Femur (tissue), 1 donor: ENCODE results near the gene TLE1.
"Not testable (repeated sequence)": the region's sequence is repeated elsewhere in the genome, so short reads cannot be mapped to it uniquely, and the experiment has no call there.

Source experiments
- DNase-seq: peaks from one replicate; pipeline ENCODE4 v3.0.0-alpha.2; 2017

Gene TLE1

DNA sequence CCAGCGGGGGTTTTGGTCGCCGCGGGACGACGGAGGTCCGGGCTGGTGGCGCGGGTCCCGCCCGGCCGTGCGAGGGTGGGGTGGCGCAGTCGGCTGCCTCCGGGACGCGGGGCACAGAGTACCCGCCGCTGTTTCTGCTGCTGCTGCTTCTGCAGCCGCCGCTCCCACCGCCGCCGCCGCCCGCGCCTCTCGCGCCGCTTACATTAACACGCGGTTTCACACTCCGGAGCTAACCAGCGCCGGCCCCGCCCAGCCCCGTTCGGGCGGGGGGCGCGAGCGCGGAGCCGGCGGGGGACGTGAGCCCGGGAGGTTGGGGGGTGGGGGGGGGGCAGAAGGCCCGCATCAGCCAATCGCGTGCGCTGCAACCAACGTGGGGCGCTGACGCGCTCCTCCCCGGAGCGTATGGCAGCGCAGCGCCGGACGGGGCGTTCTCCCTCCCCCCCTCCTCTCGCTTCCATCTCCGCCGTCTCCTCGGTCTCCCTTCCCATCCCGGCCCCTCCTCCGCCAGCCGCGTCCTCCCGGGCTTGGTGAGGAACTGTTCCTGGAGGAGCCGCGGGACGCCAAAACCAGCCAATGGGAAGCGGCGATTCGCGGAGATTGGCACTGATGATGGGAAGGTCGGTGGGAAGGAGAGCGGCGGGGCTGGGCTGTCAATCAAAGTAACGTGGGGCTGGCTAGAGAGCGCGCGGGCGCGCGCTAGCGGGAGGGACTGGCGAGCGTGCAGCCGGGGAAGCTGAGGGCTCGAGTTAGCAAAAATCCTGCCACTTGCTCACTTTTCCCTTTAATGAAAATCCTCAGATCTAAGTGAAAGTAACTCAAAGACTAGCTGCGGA is at the start of gene TLE1:
TLE1 (minus strand) TSS at position 205 of the 833 bp plus-strand sequence. CDS start 1,307 bp downstream, outside the sequence.
- peak; percentile 99 for DNase-seq

DNA sequence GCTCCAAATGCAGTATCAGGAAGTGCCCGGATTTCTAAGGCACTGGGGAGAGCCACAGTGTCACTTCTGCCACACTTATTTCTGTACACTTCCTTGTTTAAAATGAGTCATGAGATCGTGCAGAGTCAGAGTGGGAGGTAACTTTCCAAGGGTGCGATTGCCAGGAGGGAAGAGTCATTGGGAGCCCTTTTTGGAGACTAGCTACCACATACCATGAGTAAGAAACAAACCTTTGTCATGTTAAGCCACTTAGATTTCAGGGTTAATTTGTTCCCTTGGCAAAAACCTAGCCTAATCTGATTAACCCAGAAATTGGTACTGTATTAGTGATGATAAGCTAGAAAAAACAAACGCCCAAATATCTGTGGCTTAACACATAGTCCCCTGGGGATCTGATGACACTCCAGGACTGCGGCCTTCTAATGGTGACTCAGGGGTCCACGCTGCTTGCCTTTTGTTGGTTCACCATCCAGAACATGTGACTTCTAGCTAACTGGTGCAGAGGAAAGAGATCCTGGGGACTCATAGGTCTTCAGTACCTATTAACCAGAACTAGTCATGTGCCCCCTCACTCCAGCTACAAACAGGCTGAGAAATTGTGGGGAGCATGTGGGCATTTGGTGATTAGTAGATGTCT is 48.6 kb upstream of the TLE1 start:
- DNase-seq: no peak

- DNase-seq: not testable (repeated sequence)
Observed at GRCh38 chr9:81730498-81730897, 41.2 kb upstream of the TLE1 start.

GRCh38 chr9:81729135-81729534 is 39.8 kb upstream of the TLE1 start:
- DNase-seq: no peak

- peak; percentile 67 for DNase-seq
Observed at GRCh38 chr9:81724242-81724889, 35.0 kb upstream of the TLE1 start.

DNA sequence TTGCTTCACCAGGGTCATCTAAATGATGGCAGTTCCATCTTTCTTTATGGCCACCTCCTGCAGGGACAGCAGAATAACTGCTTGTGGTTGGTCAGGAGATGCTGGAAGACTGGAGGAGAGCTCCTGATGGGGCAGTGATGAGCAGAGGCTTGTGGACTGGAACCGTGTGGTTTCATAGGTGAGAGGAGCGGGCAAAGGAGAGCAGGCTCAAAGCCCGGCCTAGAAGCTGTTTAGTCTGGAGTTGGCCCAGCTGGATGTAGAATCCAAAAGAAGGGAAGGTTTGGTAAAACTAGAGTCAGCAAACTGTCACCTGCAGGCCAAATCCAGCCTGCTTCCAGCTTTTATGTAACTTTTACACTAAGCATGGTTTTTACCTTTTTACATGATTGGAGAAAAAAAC is 32.9 kb upstream of the TLE1 start:
- no peak for DNase-seq

DNA sequence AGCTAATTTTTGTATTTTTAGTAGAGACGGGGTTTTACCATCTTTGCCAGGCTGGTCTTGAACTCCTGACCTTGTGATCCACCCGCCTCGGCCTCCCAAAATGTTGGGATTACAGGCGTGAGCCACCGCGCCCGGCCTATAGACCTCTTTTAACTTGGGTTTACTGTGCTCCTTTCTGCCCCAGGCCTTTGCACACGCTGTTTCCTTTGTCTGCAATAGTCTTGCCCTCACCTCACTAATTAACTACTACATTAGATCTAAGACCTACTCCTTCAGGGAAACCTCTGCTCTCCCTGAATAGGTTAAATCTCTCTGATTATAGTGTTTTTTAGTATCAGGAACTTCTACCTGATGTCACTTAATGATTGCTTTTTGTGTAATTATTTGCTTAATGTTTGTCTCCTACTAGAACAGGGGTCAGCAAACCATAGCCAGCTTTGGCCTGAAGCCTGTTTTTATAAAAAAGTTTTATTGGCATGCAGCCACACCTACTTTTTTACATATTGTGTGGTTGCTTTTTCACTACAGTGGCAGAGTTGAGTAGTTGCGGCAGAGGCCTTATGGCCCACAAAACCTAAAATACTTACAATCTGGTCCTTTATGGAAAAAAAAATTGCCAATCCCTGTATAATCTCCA is 31.2 kb upstream of the TLE1 start:
- no peak for DNase-seq

DNA sequence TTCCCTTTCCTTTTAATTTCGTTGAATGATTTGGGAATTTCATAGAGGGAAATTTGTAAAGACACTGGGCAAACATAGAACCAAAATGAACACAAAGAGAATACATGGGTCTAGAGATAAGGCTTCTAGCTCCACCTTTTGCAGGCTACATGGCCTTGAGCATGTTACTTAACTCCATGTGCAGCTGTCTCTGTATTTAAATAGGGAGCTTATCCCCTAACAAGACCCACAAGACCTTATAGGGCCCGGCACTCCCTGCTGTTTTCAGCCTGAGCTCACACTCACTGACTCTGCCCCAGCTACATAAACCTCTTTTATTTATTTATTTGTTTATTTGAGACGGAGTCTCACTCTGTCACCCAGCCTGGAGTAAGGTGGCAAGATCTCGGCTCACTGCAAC is 30.6 kb upstream of the TLE1 start:
- DNase-seq: no peak

- no peak for DNase-seq
Observed at GRCh38 chr9:81718244-81718643, 28.9 kb upstream of the TLE1 start.

- no peak for DNase-seq
Observed at GRCh38 chr9:81717747-81718077, 28.4 kb upstream of the TLE1 start.

DNA sequence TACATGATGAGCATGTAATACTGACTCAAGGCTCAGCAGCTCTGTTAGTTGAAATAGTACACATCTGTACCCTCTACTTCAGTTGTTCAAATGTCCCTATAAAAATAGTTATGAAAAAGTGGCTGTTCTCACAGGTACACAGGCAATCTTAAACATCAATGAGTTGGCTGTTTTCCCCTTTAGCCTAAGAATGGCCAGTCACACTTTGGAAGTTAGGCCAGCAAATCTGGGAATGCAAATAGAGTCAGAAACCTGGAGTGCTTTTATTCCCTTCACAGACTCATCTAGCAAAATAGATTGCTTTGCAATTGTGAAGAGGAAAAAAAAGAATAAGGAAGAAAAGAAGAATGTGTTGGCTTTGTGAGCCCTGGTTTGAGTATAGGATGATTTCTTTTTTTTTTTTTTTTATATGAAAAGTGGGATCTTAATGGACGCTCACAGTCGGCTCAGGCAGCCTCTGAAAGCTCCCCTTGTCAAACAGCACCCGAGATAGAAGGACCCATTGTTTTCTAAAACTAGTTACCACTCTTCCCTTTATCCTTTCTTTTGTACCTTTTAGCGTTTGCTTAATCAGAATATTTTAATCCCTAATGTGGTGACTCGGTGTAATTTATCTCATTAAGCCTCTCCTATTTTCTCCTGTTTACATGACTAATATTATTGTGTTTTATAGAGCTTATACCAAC is 27.9 kb upstream of the TLE1 start:
- DNase-seq: no peak

DNA sequence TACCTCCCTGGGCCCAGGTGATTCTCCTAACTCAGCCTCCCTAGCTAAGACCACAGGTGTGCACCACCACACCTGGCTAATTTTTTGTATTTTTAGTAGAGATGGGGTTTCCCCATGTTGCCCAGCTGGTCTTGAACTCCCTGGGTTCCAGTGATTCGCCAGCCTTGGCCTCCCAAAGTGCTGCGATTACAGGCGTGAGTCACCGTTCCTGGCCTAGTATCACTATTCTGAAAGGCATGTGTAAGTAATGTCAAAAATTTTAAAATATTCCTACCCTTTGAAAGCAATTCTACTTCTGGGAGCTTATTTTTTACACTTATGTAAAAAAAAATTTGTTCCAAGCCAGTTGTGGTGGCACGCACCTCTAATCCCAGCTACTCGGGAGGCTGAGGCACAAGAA is 27.1 kb upstream of the TLE1 start:
- no peak for DNase-seq

DNA sequence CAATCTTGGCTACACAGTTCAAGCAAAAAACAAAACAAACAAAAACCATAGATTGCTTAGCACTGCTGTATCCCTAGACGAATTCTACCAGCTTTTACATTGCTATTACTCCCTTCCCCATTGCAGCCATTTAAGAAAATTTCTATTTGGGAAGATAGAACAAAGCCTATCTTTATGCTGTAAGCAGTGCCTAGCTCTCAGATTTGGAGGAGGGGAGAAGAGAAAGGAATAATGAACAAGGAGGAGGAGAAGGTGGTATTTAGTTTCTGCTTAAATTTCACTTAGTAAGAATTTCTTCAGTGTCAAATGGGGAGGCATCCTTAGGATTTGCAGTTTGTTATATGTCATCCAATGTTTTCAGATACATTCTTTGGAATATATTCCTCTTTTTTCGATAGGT is 16.2 kb upstream of the TLE1 start:
- DNase-seq: no peak

DNA sequence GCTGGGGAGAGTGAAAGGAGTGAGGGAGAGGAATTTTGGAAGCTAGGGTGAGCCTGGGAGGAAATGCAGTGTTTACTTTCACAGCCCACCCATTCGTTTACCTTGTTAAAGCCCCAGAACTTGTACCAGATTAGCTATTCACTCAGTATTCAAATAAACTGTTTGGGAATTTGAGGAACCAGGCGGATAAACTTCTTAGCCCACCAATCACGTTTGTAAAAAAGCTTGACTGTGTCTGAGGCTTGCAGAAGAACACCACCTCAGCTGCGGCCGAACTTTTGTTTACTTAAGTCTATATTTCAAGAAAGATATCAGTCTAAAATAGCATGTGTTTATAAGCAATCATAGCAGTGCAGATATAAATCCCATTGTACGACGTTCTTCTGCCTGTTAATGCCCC is 5.2 kb upstream of the TLE1 start:
- no peak for DNase-seq

GRCh38 chr9:81693671-81694378 is 4.5 kb upstream of the TLE1 start:
- no peak for DNase-seq

DNA sequence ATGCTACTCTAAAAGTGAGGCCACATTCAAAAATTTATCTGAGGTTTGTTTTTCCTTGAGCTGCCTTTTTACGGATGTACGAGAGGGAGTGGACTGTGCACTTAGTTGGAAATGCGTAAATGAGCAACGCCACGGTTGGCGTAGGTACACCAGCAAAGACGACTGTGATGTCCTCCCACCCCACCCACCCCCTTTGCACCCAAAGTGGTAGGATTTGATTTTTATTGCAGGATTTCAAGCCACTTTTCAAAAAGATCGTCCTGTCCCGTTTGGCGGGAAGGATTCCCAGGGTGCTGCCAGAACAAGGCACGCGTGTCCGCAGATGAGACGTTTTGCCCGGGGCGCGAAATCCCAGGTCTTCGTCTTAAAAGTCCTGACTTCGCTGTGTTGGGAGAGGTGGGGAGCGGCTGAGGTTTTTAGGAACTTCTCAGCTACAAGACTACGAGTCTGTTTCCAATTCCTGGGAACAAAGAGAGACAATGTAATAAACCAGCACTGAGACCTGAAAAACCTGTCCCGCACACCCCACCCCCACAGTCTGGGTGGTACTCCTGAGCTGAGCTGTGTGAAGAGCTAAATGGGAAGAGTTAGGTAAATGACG is 1.0 kb upstream of the TLE1 start:
- DNase-seq: peak; percentile 39

DNA sequence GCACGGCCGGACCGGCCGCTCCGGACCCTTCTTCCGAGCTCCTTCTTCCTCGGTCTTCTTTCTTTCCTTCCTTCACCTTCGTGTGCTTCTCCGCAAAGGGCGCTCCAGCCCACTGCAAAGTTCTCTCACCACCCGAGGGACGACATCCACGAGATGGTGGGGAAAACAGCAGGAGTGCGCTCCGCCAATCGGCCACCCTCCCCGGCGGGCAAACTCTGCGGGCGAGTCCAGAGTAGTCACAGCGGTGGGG is 329 bp downstream of the TLE1 start:
- not testable (repeated sequence) for DNase-seq

- peak; percentile 56 for DNase-seq
Observed at GRCh38 chr9:81688262-81689092, 870 bp downstream of the TLE1 start.

- peak; percentile 70 for DNase-seq
Observed at GRCh38 chr9:81687521-81688261, 1.7 kb downstream of the TLE1 start.
